ENCODE results near the gene ANKRA2. TPM values are rescaled to one million over a fixed set of nuclear protein-coding genes. Genes with fewer than 3 reads are reported as not detected.

Gene ANKRA2
- total RNA-seq, result 11.4 and 24.8 TPM in 2 replicates

GRCh38 chr5:73565139-73565968, at the start of gene ANKRA2, which contains the start of gene UTP15:
Gene ANKRA2 (minus strand): TSS chr5:73565639. CDS start chr5:73562881, 2,758 bp downstream.
Gene UTP15 (plus strand): TSS chr5:73565743. CDS start chr5:73567345, 1,602 bp downstream.

Other genes with a start within 250 kb of the ANKRA2 start
- gene FOXD1, start 116.9 kb downstream of the ANKRA2 start, total RNA-seq, result 0.05 and 0.33 TPM in 2 replicates
- 525 and 620 TPM in 2 replicates for gene BTF3, start 67.2 kb downstream of the ANKRA2 start, total RNA-seq
- gene UTP15, start 104 bp upstream of the ANKRA2 start, total RNA-seq, result 12.5 and 14.1 TPM in 2 replicates
- gene ARHGEF28, start 60.6 kb upstream of the ANKRA2 start, total RNA-seq, result 43.8 and 44.7 TPM in 2 replicates

Data from mammary microvascular endothelial cell (primary cell).